ENCODE data around the gene DPEP2. TPM values are rescaled to one million over a fixed set of nuclear protein-coding genes. Genes with fewer than 3 reads are reported as not detected.
"Not testable (repeated sequence)": the region's sequence is repeated elsewhere in the genome, so short reads cannot be mapped to it uniquely, and the experiment has no call there.

Gene DPEP2
- total and polyA plus RNA-seq, 3 experiments from 2014 or later = 6.2 to 34.0 (median 6.4) TPM

GRCh38 chr16:67942510-67943255, 56.6 kb downstream of the DPEP2 start:
- Histone ChIP-seq H3K9me3 (ENCODE audit: low read length) (no peaks in the 10 kb centered on the region), H3K27me3 (ENCODE audit: insufficient read depth, low read length, poor library complexity, severe bottlenecking) (no peaks in the 10 kb centered on the region), H3K4me1 (ENCODE audit: insufficient read depth, low read length) (peaks cover 29% of the 10 kb centered on the region), H3K36me3 (ENCODE audit: insufficient read depth, low read length) (peaks cover 5% of the 10 kb centered on the region), H3K4me3 (ENCODE audit: low read length) (no peak overlapping the region), H3K27ac (ENCODE audit: low read depth, low read length) (no peak overlapping the region)
- Mint-ChIP-seq H3K27me3 (no peaks in the 10 kb centered on the region), H3K27ac (no peak overlapping the region), H3K4me3 (no peak overlapping the region), H3K9me3 (no peaks in the 10 kb centered on the region), H3K36me3 (peaks cover 0 to 24% (median 0%) of the 10 kb centered on the region in 3 donors), H3K4me1 (peaks cover 16 to 28% (median 20%) of the 10 kb centered on the region in 3 donors)
- ChIA-PET POLR2A (no interaction called here), CTCF (interaction anchor here (0.6 to 5.3 kb wide), 11 partner anchors 10 to 228 kb away, joined by 3 to 27 read pairs (median 4); partner anchors contain the start of genes DDX28, DUS2 and NRN1L)
- no peak for DNase-seq

GRCh38 chr16:67942200-67942509, 57.1 kb downstream of the DPEP2 start:
- H3K36me3 Mint-ChIP-seq = peaks cover 0 to 23% (median 0%) of the 10 kb centered on the region in 3 donors
- Histone ChIP-seq H3K36me3 (ENCODE audit: insufficient read depth, low read length) (peaks cover 5% of the 10 kb centered on the region), H3K4me3 (ENCODE audit: low read length) (no peak overlapping the region), H3K9me3 (ENCODE audit: low read length) (no peaks in the 10 kb centered on the region), H3K27me3 (ENCODE audit: insufficient read depth, low read length, poor library complexity, severe bottlenecking) (no peaks in the 10 kb centered on the region), H3K27ac (ENCODE audit: low read depth, low read length) (no peak overlapping the region), H3K4me1 (ENCODE audit: insufficient read depth, low read length) (peaks cover 34% of the 10 kb centered on the region)
- no peaks in the 10 kb centered on the region for H3K9me3 Mint-ChIP-seq
- CTCF ChIA-PET = interaction anchor here (0.6 to 5.3 kb wide), 12 partner anchors 10 to 227 kb away, joined by 3 to 27 read pairs (median 4); partner anchors contain the start of genes DDX28, DUS2 and NRN1L
- DNase-seq = peak in 1 of 5 donors; percentile 22
- no peaks in the 10 kb centered on the region for H3K27me3 Mint-ChIP-seq
- POLR2A ChIA-PET = no interaction called here
- peaks cover 19 to 32% (median 23%) of the 10 kb centered on the region in 3 donors for H3K4me1 Mint-ChIP-seq
- H3K27ac Mint-ChIP-seq = peak overlapping the region in 3 of 8 donors; percentile 61 to 86 (median 73)
- no peak overlapping the region for H3K4me3 Mint-ChIP-seq

GRCh38 chr16:67941469-67942199, 57.6 kb downstream of the DPEP2 start:
- ChIA-PET POLR2A (interaction anchor here (0.6 kb wide), 1 partner anchor 49 kb away, joined by 9 read pairs; no protein-coding TSS in a partner anchor), CTCF (interaction anchor here (0.7 to 5.3 kb wide), 15 partner anchors 9 to 227 kb away, joined by 3 to 27 read pairs (median 4); partner anchors contain the start of genes DDX28, DPEP2NB, DUS2 and NRN1L)
- H3K4me1 ChIP-seq (ENCODE audit: insufficient read depth, low read length) = peaks cover 38% of the 10 kb centered on the region
- H3K9me3 Mint-ChIP-seq = no peaks in the 10 kb centered on the region
- H3K27ac ChIP-seq (ENCODE audit: low read depth, low read length) = no peak overlapping the region
- H3K4me3 ChIP-seq (ENCODE audit: low read length) = no peak overlapping the region
- H3K36me3 Mint-ChIP-seq = peaks cover 0 to 25% (median 0%) of the 10 kb centered on the region in 3 donors
- no peak overlapping the region for H3K4me3 Mint-ChIP-seq
- H3K9me3 ChIP-seq (ENCODE audit: low read length) = no peaks in the 10 kb centered on the region
- DNase-seq = no peak
- no peaks in the 10 kb centered on the region for H3K27me3 ChIP-seq (ENCODE audit: insufficient read depth, low read length, poor library complexity, severe bottlenecking)
- H3K36me3 ChIP-seq (ENCODE audit: insufficient read depth, low read length) = peaks cover 5% of the 10 kb centered on the region
- peak overlapping the region in 6 of 8 donors; percentile 29 to 86 (median 60) for H3K27ac Mint-ChIP-seq
- H3K27me3 Mint-ChIP-seq = peaks cover 0 to 2% of the 10 kb centered on the region in 2 donors
- H3K4me1 Mint-ChIP-seq = peaks cover 24 to 37% (median 28%) of the 10 kb centered on the region in 3 donors

- peaks cover under 1% of the 10 kb centered on the region for H3K36me3 ChIP-seq (ENCODE audit: insufficient read depth, low read length)
- no peak overlapping the region for H3K4me3 ChIP-seq (ENCODE audit: low read length)
- H3K27ac Mint-ChIP-seq = peak overlapping the region; percentile 19 to 97 (median 82)
- H3K36me3 Mint-ChIP-seq = peaks cover 0 to 24% (median 0%) of the 10 kb centered on the region in 3 donors
- H3K9me3 Mint-ChIP-seq = no peaks in the 10 kb centered on the region
- H3K4me1 ChIP-seq (ENCODE audit: insufficient read depth, low read length) = peaks cover 38% of the 10 kb centered on the region
- H3K4me3 Mint-ChIP-seq = peak overlapping the region in 6 of 7 donors; percentile 50 to 87 (median 61)
- CTCF ChIA-PET = interaction anchor here (0.8 to 5.3 kb wide), 11 partner anchors 10 to 127 kb away, joined by 3 to 27 read pairs (median 4); partner anchors contain the start of genes DPEP2NB, NRN1L and SLC12A4
- H3K9me3 ChIP-seq (ENCODE audit: low read length) = no peaks in the 10 kb centered on the region
- POLR2A ChIA-PET = no interaction called here
- H3K27me3 Mint-ChIP-seq = peaks cover 0 to 3% of the 10 kb centered on the region in 2 donors
- DNase-seq = no peak
- no peak overlapping the region for H3K27ac ChIP-seq (ENCODE audit: low read depth, low read length)
- no peaks in the 10 kb centered on the region for H3K27me3 ChIP-seq (ENCODE audit: insufficient read depth, low read length, poor library complexity, severe bottlenecking)
- peaks cover 24 to 40% (median 31%) of the 10 kb centered on the region in 3 donors for H3K4me1 Mint-ChIP-seq
Observed at GRCh38 chr16:67940446-67941089, 58.7 kb downstream of the DPEP2 start.

- Mint-ChIP-seq H3K4me3 (peak overlapping the region; percentile 31 to 87 (median 59)), H3K36me3 (peaks cover 0 to 25% (median 2%) of the 10 kb centered on the region in 3 donors), H3K27me3 (peaks cover 0 to 3% of the 10 kb centered on the region in 2 donors), H3K9me3 (no peaks in the 10 kb centered on the region), H3K27ac (peak overlapping the region; percentile 14 to 97 (median 82)), H3K4me1 (peaks cover 32 to 48% (median 39%) of the 10 kb centered on the region in 3 donors)
- no peak overlapping the region for H3K27ac ChIP-seq (ENCODE audit: low read depth, low read length)
- H3K9me3 ChIP-seq (ENCODE audit: low read length) = no peaks in the 10 kb centered on the region
- H3K36me3 ChIP-seq (ENCODE audit: insufficient read depth, low read length) = peaks cover 6% of the 10 kb centered on the region
- ChIA-PET POLR2A (no interaction called here), CTCF (interaction anchor here (1.2 to 5.3 kb wide), 10 partner anchors 11 to 419 kb away, joined by 3 to 27 read pairs (median 4); partner anchors contain the start of genes NRN1L and SLC12A4)
- DNase-seq = peak; percentile 7 to 67 (median 26)
- peaks cover 46% of the 10 kb centered on the region for H3K4me1 ChIP-seq (ENCODE audit: insufficient read depth, low read length)
- H3K27me3 ChIP-seq (ENCODE audit: insufficient read depth, low read length, poor library complexity, severe bottlenecking) = no peaks in the 10 kb centered on the region
- peak overlapping the region; percentile 35 for H3K4me3 ChIP-seq (ENCODE audit: low read length)
Observed at GRCh38 chr16:67939507-67940445, 59.5 kb downstream of the DPEP2 start.

- Mint-ChIP-seq H3K4me1 (peaks cover 40 to 60% (median 44%) of the 10 kb centered on the region in 3 donors), H3K4me3 (peak overlapping the region in 6 of 7 donors; percentile 100), H3K36me3 (peaks cover 0 to 41% (median 2%) of the 10 kb centered on the region in 3 donors), H3K27ac (peak overlapping the region in 4 of 8 donors; percentile 97 to 99 (median 98))
- not testable (repeated sequence) for H3K27me3 Mint-ChIP-seq; H3K9me3 ChIP-seq (ENCODE audit: low read length); H3K27me3 ChIP-seq (ENCODE audit: insufficient read depth, low read length, poor library complexity, severe bottlenecking); H3K9me3 Mint-ChIP-seq; DNase-seq
- Histone ChIP-seq H3K4me1 (ENCODE audit: insufficient read depth, low read length) (peaks cover 54% of the 10 kb centered on the region), H3K4me3 (ENCODE audit: low read length) (peak overlapping the region; percentile 97), H3K27ac (ENCODE audit: low read depth, low read length) (peak overlapping the region; percentile 87), H3K36me3 (ENCODE audit: insufficient read depth, low read length) (peaks cover 19% of the 10 kb centered on the region)
- CTCF ChIA-PET = interaction anchor here (1.3 to 3.1 kb wide), 2 partner anchors 103 to 417 kb away, joined by 4 to 8 read pairs; no protein-coding TSS in a partner anchor
- POLR2A ChIA-PET = interaction anchor here (3.1 kb wide), 1 partner anchor 147 kb away, joined by 18 read pairs; the partner anchor contains the start of gene NFATC3
Observed at GRCh38 chr16:67937713-67938112, 61.6 kb downstream of the DPEP2 start.

Data from CD8-positive, alpha-beta memory T cell (primary cell).